Peyer's patch (tissue), 4 donors: Measurements from ENCODE around the gene OTULINL. TPM values are rescaled to one million over a fixed set of nuclear protein-coding genes. Genes with fewer than 3 reads are reported as not detected.

Experiments used
- DNase-seq, 3 donors: peaks; one replicate each; pipeline ENCODE4 v3.0.0-alpha.2; 2017 to 2019
- H3K27ac ChIP-seq, 4 donors: fragments of 200-600 bp; sonication (generic); one replicate each; pipeline ENCODE4 v1.5.1; 2016 to 2019
- H3K27me3 ChIP-seq, 2 donors: fragments of 200-600 bp; sonication (generic); one replicate each; pipeline ENCODE4 v1.5.1; 2019
- H3K36me3 ChIP-seq, 3 donors: fragments of 200-600 bp; sonication (generic); one replicate each; pipeline ENCODE4 v1.5.1; 2016 to 2019
- H3K4me1 ChIP-seq, 4 donors: fragments of 200-600 bp; sonication (generic); one replicate each; pipeline ENCODE4 v1.5.1; 2016 to 2019
- H3K4me3 ChIP-seq, 4 donors: fragments of 200-600 bp; sonication (generic); 1 replicate in 3 of 4; 2 replicates in 1 of 4; pipeline ENCODE4 v1.5.1; 2016 to 2019; ENCODE audit warnings: mild to moderate bottlenecking in 1 of 4
- H3K9me3 ChIP-seq, 4 donors: fragments of 200-600 bp; sonication (generic); one replicate each; pipeline ENCODE4 v1.5.1; 2016 to 2019; ENCODE audit warnings: mild to moderate bottlenecking in 1 of 4
- CTCF ChIP-seq, 6 experiments: fragments of 450-650 bp in 4 of 6; fragments of 200-600 bp in 2 of 6; sonication (generic) in 1 of 6; IDR thresholded peaks; one replicate each; pipeline ENCODE4 v1.5.1; 2017 to 2019; ENCODE audit warnings: antibody characterized with exemption in 6 of 6, mild to moderate bottlenecking in 3 of 6, moderate library complexity in 1 of 6
- POLR2A ChIP-seq, 2 donors: fragments of 450-650 bp; IDR thresholded peaks; one replicate each; pipeline ENCODE4 v1.5.1; 2017; ENCODE audit warnings: antibody characterized with exemption in 2 of 2, mild to moderate bottlenecking in 2 of 2, moderate library complexity in 2 of 2
- total RNA-seq, 4 donors: library from RNA; depleted of rRNA; stranded (reverse); fragments of >200 nt; gene quantifications; one replicate each; pipeline ENCODE4 v1.1.0, GENCODE V29; 2016

OTULINL gene
- total RNA-seq, 4 donors from 2014 or later = 18.9 to 33.0 (median 28.8) TPM

GRCh38 chr5:14588758-14589543 is 7.4 kb downstream of the OTULINL start:
- DNase-seq = no peak
- no peaks in the 10 kb centered on the region for H3K9me3 ChIP-seq
- peak overlapping the region in 2 of 4 donors; percentile 45 to 77 for H3K27ac ChIP-seq
- peaks cover 0 to 45% (median 4%) of the 10 kb centered on the region in 4 donors for H3K4me1 ChIP-seq
- TF ChIP-seq CTCF (IDR thresholded peaks at IDR 0.05) (no peak), POLR2A (IDR thresholded peaks at IDR 0.05) (no peak)
- H3K36me3 ChIP-seq = no peaks in the 10 kb centered on the region
- H3K27me3 ChIP-seq = no peaks in the 10 kb centered on the region
- H3K4me3 ChIP-seq = no peak overlapping the region

- H3K9me3 ChIP-seq = no peaks in the 10 kb centered on the region
- no peak overlapping the region for H3K4me3 ChIP-seq
- H3K4me1 ChIP-seq = peaks cover 0 to 44% (median 4%) of the 10 kb centered on the region in 4 donors
- no peaks in the 10 kb centered on the region for H3K27me3 ChIP-seq
- no peak for DNase-seq
- H3K36me3 ChIP-seq = no peaks in the 10 kb centered on the region
- peak overlapping the region in 2 of 4 donors; percentile 18 to 41 for H3K27ac ChIP-seq
- no peak for TF ChIP-seq POLR2A (IDR thresholded peaks at IDR 0.05)
- TF ChIP-seq CTCF (IDR thresholded peaks at IDR 0.05) = no peak
Measured at GRCh38 chr5:14590949-14591348, 9.4 kb downstream of the OTULINL start.

- DNase-seq = peak in 1 of 3 donors; percentile 56
- Histone ChIP-seq H3K27ac (peak overlapping the region in 2 of 4 donors; percentile 18 to 41), H3K27me3 (no peaks in the 10 kb centered on the region), H3K9me3 (no peaks in the 10 kb centered on the region), H3K4me1 (peaks cover 0 to 44% (median 4%) of the 10 kb centered on the region in 4 donors), H3K4me3 (no peak overlapping the region), H3K36me3 (no peaks in the 10 kb centered on the region)
- no peak for TF ChIP-seq POLR2A (IDR thresholded peaks at IDR 0.05)
- TF ChIP-seq CTCF (IDR thresholded peaks at IDR 0.05) = no peak
Measured at GRCh38 chr5:14591548-14591947, 10.0 kb downstream of the OTULINL start.

GRCh38 chr5:14593326-14594021 is 11.9 kb downstream of the OTULINL start:
- peak overlapping the region; percentile 59 to 81 (median 72) for H3K27ac ChIP-seq
- no peak overlapping the region for H3K4me3 ChIP-seq
- no peaks in the 10 kb centered on the region for H3K9me3 ChIP-seq
- DNase-seq = no peak
- H3K4me1 ChIP-seq = peaks cover 0 to 49% (median 4%) of the 10 kb centered on the region in 4 donors
- no peaks in the 10 kb centered on the region for H3K27me3 ChIP-seq
- H3K36me3 ChIP-seq = no peaks in the 10 kb centered on the region
- no peak for TF ChIP-seq POLR2A (IDR thresholded peaks at IDR 0.05)
- no peak for TF ChIP-seq CTCF (IDR thresholded peaks at IDR 0.05)

GRCh38 chr5:14594378-14595074 is 12.9 kb downstream of the OTULINL start:
- Histone ChIP-seq H3K36me3 (no peaks in the 10 kb centered on the region), H3K27ac (peak overlapping the region; percentile 59 to 81 (median 72)), H3K9me3 (no peaks in the 10 kb centered on the region), H3K27me3 (no peaks in the 10 kb centered on the region), H3K4me1 (peaks cover 0 to 43% (median 4%) of the 10 kb centered on the region in 4 donors), H3K4me3 (no peak overlapping the region)
- no peak for TF ChIP-seq POLR2A (IDR thresholded peaks at IDR 0.05)
- no peak for TF ChIP-seq CTCF (IDR thresholded peaks at IDR 0.05)
- no peak for DNase-seq
